DMS153 treated with DMSO at 0.1 percent for 48 hours (cell line): ENCODE measurements around the gene TPCN1.

Experiments used
- DNase-seq: peaks from one replicate; lab custom pipeline; 2025; ENCODE audit not compliant: unreplicated experiment; lab: John Stamatoyannopoulos, UW

The TPCN1 gene

DNA sequence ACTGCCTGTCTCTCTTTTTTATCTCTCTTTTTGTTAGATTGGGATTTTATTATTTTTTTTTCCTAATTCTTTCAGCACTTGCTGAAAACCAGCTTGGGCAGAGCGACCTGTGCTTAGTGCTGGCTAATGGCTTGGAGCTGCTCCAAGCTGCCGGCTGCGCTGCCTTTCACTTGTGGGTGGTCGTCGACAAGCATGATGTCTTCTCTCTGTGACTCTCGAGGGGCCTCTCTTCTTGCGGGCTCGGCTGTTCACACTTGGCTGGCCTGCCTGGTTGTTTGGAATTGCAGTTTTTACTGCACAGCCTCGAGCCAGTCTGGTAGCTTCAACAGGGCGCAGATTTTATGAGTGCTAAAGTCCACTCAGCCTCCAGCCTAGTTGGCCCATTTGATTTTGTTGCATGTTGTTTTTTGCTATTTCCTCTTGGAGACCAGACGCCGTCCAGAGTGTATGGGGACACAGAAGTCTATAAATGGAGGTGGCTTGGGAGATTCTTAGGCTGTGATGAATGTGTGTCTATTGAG lies 18.6 kb downstream of the TPCN1 start:
- no peak for DNase-seq

DNA sequence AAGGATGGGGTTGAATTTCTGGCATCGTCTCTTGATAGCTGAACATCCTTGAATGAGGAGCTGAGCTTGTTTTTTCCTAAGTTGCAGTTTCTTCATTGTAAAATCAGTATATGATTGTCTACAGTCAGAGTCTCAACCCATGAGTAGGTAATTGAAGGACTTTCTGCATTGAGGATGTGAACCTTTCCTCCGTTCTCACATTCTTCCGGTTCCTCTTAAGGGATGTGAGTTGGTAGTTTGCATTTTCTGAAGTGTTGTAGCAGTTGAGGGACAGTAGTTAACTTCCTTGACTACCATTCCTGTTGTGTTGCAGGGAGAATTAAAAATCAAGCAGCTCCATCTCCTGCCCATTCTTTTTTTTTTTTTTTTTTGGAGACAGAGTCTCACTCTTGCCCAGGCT lies 19.1 kb downstream of the TPCN1 start:
- no peak for DNase-seq

DNA sequence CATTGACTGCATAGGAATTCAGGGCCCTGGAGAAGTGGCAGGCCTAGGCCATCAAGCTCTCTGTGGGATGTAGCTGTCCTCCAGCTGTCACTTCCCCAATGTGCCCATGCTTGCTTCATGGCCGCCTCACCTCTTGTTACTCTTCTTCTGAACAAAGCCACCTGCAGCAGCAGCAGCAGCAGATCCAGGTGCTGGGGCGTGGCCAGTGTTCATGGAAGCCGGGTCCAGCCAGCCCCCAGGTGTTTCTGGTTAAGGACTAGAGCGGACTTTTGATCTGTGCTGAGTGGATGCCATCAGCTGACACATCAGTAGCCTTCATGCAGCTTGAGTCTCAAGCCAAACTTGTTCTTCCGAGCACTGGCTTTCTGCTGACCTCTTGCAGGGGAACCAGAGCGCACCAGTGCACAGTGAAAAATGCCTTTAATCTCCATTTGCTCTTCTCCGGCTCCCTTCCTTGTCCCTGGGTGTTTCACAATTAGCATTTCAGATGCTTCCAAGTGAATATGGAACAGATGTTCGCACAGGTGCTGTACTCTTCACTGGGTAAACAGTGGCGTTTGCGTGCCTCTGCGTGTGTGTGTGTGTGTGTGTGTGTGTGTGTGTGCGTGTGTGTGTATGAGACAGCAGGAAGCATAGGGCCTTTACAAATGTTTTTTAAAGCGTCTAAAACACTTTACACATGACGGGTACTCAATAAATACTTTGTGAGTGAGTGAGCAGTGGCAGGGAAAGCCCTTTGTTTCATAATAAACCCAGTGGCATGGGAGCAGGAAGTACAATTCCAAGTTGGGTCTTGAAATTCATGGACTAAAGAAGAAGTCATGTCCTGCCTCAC lies 20.1 kb downstream of the TPCN1 start:
- DNase-seq = peak; percentile 91

DNA sequence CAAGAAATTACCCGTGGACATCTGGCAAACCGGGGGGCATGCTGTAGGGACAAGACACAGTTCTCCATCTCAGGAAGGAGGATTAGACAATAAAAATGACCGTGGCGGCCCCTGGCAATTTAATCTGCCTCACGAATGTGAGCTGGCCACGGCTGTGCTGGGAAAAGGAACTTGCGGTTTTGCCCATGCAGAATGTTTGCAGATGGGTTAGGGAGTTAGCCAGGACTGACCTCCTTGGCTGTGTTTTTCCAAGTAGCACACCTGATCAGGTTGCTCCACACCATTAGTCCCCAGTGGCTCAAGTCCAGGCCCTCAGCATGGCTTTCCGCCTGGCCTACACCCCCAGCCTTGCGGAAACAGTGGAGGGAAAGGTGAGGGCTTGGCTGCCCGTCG lies 20.8 kb downstream of the TPCN1 start:
- no peak for DNase-seq

DNA sequence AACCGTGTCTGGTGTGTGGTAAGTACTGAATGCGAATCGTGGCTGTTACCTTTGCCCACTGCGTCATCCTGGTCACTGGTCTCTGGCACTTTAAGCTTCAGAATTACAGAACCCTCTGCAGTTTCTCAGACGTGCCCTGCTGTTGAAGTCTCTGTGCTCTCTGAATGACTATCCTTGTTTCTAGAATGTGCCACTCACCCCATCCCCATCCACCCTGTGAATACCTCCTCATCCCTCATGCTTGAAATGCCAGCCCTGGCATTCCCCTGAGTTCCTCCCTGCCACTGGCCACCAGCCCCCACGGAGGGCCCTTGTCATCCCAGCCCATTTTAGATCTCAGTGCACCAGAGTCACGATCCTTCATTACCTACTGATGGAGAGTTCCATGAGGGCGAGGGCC lies 21.3 kb downstream of the TPCN1 start:
- DNase-seq = no peak

DNA sequence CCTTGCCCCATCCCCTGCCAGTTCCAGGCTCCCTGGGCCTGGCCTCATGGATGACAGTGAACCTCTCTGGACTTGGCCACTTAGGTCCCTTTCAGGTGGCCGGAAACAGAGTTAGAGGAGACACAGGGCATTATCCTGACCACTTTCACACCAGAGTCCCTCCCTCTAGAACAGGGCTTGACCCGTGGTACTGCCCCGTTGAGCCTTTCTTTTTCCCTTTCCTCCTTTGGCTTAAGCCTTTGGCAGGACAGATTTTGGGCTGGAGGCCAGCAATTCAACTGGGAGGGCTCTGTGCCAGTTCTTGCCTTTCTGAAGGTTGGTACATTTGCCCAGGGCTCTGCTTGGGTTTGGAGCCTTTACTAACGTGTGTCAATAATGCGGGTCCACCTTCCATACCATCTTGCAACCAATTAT lies 22.8 kb downstream of the TPCN1 start:
- peak; percentile 60 for DNase-seq

DNA sequence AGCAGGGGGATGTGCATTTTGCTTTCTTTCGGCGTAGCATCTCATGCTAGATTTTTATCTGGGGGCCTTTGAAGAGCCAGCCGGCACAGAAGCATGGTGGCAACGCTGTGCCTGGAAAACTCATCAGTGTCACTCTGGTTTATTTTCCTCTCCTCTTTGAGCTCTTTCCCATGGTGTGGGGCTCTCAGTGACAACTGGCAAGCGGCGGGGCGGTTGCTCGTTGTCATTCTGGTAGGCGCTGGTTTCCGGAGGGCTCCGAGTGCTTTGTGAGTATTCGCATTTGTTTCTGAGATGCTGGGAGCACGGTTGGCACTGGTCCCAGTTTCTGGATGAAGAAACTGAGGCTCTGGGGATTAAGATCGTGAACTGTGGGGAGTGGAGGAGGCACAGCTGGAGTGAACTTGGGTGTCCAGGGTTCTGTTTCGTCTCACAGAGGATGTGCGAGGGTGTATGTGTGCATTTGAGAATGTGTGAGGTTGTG lies 23.3 kb downstream of the TPCN1 start:
- peak; percentile 60 for DNase-seq

DNA sequence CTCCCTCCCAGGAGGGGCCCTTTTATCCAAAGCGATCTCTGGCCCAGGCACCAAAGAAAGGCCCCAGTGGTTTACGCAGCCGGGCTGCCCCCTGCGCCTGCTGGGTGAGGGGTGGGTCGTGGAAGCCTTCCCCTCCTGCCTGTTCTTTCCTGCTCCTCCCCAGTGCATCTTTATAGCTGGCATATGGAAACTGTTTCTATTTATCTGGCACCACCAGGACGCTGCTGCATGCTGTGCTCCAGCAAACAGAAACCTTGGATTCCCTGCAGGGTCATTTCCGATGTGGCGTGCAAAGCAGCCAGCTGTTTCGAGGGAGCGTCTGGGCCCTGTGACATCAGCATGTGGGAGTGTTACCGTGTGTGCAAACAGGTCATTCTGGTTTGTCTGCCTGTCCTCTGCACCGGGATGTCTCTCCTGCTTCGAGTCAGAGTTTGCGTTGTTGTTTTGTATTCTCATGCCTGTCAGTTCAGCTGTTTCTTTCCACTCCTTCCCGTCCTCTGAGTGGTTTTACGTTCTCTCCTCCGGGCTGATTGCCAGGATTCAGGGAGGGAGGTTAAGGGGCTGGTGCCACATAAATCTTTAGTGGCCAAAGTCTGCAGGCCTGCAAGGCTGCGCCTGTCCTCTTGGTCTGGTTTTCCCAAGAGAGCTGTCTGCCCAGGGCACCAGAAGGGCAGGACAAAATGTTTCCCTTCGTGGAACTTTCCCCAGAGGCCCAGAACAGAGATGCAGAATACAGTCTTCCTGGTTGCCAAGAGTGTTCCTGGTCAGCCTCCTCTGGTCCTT lies 24.6 kb downstream of the TPCN1 start:
- DNase-seq = peak; percentile 99

DNA sequence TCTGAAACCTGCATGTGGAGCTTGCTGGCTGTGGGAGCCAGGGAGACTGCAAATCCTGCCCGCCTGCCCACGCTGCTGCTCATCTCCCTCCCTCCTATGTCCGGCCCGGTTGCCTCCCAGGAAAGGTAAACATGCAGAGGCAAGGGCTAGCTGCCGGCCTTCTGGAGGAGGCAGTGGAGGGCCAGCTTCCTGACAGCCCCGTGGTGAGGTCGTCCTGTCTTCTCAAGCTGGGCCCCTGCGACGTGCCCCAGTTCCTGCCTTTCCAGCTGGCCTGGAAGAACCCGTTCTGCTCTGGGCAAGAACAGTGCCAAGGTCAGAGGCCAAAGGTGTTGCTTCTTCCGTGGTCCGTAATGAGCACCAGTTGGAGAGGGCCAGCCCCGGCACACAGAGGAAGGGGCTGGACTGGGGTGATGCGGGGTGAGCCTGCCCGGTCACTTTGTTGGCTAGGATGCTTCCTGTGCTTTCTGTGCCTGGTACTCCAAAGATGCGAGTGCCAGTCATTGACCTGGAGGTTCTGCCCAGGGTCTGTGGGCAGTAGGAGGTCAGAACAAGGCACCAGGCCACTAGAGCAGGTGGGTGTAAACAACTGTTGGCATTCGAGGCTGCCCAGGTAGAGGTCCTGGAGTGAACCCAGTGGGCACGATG lies 25.3 kb downstream of the TPCN1 start:
- no peak for DNase-seq

DNA sequence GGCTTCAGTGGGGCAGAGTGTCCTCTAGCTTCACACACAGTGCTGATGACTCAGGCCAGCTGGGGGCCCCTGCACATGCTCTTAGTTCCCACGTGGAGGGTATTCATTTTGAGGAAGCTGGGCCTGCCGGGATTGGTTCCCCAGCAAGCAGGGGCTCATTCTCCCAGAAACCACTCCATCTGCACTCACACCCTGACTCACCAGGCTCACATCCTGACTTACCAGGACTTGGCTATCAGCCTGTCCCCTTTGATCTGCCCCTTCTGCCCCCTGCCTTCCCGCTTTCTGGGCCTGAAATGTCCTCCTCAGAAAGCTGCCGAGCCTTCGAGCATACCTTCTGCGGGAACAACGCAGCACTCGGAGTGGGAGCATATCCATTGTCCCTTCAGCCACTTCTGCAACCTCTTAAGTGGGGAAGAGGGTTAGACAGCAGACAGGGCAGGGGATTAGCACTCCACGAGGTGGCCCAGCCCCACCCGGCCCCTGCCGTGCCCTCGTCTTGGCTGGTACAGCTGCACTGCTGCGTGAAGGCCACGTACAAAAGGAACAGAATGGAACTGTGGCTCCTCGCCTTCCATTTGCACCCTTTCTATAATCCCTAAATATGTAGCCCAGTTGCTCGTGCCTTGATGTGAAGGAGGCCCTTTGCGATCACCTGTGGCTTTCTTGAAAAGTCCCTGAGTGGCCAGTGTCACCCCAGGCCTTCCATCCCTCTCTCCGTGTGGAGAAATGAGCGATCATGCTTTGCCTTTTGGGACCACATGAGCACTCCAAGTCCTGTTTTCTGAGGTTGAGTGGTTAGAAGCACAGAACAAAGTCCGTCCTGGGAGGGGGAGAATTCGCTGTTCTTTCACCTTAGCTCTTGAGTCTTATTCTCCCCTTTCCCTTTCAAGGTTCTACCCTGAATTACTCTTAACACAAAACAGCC lies 26.1 kb downstream of the TPCN1 start:
- DNase-seq = no peak

DNA sequence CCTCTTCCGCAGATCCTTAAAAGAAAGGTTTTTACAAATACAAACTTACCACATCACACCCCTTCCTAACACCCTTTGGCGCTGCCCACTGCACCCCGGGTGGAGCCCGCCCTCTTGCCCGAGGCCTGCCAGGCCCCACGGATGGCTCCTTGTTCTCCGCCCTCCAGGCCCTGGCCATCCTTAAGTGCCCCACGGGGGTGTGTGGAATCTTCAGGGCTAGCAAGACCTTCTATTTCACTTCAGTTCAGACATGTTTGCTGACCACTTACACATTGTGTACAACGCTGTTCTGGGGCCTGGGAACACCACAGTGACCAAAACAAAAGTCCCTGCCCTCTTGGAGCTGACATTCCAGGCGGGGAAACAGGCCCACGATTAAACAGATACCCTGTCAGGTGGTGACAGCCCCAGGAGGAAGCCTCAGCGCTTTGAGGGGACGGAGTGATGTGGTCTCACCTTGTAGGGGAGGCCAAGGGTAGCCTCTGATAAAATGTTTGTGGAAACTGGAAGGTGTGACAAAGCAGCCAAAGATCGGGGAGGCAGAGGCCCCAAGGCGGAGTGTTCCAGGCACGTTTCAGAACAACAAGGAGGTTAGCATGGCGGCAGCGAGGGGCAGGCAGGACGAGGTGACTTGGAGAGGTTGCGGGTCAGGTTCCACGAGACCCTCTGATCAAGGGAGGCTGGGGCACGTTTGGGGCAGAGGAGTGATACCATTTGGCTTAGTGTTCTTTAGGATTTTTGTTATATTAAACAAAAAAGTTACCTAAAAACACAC lies 27.0 kb downstream of the TPCN1 start:
- no peak for DNase-seq

DNA sequence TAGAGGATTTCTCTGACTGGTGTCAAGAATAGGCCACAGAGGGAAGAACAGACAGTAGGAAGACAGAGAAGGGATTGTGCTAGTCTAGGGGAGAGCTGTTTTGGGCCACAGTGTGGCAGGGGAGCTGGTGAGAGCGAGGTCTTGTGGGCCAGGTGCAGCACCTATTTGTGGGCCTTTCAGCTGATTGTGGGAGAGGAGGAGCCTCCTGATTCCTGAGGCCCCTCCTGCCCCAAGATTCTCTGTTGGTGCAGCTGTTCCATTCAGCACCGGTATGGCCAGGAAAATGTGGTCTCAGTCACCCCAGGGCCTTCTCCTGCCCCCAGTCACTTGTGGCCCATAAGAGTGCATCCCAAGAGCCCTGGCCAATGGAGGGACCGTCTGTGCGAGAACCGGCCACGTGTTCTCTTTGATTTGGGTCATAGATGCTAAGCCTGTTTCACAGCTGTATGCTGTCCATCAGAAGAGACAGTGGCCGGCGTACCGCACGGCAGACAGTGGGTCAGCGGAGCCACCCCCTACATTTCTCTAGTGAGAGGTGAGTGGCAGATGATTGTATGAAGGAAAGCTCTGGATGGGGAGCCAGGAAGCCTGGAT lies 27.7 kb downstream of the TPCN1 start:
- DNase-seq = no peak

DNA sequence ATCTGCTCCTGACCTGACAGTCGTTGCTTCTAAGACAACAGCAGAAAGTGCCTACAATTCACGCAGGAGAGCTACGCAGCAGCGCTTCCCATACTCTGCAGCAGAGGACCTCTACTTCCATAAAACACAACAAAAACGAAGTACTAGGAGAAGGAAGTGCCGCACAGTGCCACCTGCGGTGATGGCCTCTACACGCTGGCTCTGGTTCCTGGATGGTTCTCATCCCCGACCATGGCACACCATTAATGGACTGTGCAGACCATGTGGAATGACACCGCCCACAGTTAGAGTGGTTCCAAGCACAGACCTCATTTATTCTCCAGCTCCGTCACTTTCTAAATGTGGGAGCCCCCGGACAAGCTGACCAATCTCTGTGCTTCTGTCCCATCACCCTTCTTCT lies 28.3 kb downstream of the TPCN1 start:
- no peak for DNase-seq

DNA sequence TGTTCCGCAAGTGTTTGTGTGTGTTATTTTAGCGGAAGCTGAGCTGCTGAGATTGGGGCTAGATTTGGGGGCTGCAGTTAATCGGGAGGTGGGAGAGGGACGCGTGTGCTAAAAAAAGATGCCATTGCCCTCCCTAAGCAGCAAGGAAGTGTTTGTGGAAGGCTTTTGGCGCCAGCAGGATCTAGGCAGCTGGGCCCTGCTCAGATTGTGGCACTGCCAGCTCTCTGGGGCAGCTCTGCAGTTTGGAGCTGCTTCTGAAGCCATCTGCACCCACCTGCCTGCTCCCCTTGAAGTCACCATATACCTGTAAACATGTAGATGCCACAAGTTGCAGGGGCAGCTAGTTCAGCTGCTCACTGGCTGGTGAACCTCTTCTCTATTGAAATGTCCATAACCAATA lies 28.8 kb downstream of the TPCN1 start:
- no peak for DNase-seq

DNA sequence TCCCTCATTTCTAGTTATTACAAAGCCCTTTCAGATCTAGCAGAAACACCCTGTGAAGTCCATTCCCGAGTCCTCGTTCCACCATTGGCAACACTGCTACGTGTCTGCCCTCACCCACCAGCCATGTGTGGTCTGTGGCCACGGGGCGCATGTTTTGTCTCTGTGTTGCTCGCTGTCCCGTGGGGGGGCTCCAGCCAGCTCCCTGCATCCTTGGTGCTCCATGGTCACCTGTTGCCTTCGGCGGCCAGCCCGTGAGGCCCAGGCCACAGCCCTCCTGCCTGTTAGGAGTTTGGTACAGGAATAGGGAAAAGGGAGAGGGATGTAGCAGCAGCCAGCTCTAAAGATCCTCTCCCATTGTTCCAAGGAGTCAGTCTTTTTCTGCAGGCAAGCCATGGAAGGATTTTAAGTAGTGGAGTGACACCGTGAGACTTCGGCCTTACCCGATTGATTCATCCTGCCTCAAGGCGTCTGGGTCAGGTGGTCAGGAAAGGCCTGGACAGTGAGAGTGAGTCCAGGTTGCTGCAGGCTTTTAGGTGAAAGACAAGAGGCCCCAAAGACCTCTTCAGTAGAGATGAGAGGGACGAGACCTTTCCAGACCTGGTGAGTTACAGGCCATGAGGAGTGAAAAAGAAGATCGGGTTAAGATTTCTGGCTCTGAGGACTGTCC lies 30.3 kb downstream of the TPCN1 start:
- DNase-seq = no peak

DNA sequence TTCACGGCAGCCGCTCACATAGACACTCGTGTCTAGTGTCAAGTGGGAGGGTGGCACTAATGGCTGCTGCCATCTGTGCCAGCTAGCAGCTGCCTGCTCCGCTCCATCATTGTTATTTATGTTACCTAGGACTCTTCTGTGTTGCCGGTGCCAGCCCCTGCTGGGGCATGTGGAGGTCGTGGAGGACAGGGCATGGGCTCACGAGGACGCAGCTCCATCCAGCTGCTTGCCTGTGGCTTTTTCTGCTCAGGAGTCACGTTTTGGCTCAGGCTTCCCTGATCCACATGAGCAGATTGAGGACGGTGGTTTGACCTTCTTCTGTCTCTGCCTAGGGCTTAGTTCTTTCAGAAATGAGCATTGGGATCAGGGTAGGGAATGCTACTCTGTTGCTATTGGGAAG lies 31.2 kb downstream of the TPCN1 start:
- no peak for DNase-seq

DNA sequence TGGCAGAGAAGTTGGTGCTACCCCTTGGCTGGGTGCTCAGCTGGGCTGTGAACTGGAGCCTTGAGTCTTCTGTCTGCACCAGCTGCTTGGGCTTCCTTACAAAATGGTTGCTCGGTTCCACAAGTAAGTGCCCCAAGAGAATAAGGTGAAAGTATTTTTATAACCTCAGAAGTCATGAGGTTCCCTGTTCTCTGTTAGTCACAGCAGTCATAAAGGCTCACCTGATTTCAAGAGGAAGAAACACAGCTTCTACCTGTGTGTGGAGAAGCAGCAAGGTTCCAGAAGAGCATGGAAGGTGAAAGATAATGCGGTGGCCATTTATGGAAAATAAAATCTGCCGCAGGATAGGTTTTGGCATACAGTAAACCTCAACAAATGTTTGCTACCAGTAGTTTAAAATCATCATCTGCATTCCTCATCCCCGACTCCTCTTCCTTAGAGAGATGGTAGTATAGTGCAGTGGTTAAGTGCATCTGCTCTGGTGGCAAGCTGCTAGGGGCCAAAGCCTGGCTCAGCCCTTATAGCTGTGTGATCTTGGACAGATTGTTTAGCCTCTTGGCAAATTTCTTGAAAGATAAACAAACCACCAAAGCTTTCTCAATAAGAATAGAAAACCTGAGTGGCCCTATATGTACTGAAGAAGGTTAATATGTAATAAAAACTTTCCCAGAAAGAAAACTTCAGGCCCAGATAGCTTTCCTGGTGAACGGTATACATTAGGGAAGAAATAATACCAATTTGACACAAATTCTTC lies 32.4 kb downstream of the TPCN1 start:
- DNase-seq = no peak

DNA sequence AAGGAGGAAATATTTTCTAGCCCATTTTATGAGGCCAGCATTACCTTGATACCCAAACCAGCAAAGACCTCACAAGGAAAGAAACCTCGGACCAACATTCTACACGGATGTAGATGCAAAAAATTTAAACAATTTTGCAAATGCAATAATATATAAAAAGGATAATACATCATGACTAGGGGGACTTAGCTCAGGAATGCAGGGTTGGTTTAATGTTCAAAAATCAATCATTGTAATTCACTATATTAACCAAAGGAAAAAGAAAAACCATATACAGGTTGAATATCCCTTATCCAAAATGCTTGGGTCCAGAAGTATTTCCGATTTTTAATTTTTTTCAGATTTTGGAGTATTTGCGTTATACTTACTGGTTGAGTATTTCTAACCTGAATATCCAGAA lies 33.0 kb downstream of the TPCN1 start:
- DNase-seq = no peak
